MM.1S (cell line): ENCODE data around the gene C16orf89.
A peak's percentile ranks its signal among the peaks of the same experiment; 100 is the strongest.

ENCODE experiments used
- DNase-seq: peaks from one replicate; pipeline ENCODE4 v3.0.0-alpha.2; 2015
- H2AFZ ChIP-seq: fragments of 300-600 bp; sonication (generic); 2 replicates; pipeline ENCODE4 v1.6.0; 2016; ENCODE audit warnings: antibody characterized with exemption, low read length
- H3F3A ChIP-seq: fragments of 300-600 bp; sonication (generic); 2 replicates; pipeline ENCODE4 v1.6.1; 2016; ENCODE audit warnings: mild to moderate bottlenecking, antibody characterized with exemption, low read length, moderate library complexity, mixed read lengths; ENCODE audit not compliant: insufficient read depth
- H3K27ac ChIP-seq: fragments of 300-600 bp; sonication (generic); 2 replicates; pipeline ENCODE4 v1.5.1; 2016; ENCODE audit warnings: mild to moderate bottlenecking, low read length
- H3K27me3 ChIP-seq: fragments of 300-600 bp; sonication (generic); replicated peaks from 2 replicates; pipeline ENCODE4 v1.6.0; 2016; ENCODE audit warnings: low read length; ENCODE audit not compliant: insufficient read depth
- H3K36me3 ChIP-seq: fragments of 300-600 bp; sonication (generic); replicated peaks from 2 replicates; pipeline ENCODE4 v1.6.1; 2016; ENCODE audit warnings: mild to moderate bottlenecking, low read length, mixed read lengths; ENCODE audit not compliant: insufficient read depth
- H3K4me1 ChIP-seq: fragments of 300-600 bp; sonication (generic); 2 replicates; pipeline ENCODE4 v1.6.1; 2016; ENCODE audit warnings: low read length, mixed read lengths
- H3K4me2 ChIP-seq: fragments of 300-600 bp; sonication (generic); 2 replicates; pipeline ENCODE4 v1.6.0; 2016; ENCODE audit warnings: low read depth, low read length
- H3K4me3 ChIP-seq: fragments of 300-600 bp; sonication (generic); 2 replicates; pipeline ENCODE4 v1.5.1; 2016; ENCODE audit warnings: low read length, mixed read lengths
- H3K79me2 ChIP-seq: fragments of 300-600 bp; sonication (generic); 2 replicates; pipeline ENCODE4 v1.6.1; 2016; ENCODE audit warnings: mixed run types, low read length, mixed read lengths
- H3K9ac ChIP-seq: fragments of 300-600 bp; sonication (generic); 2 replicates; pipeline ENCODE4 v1.6.1; 2016; ENCODE audit warnings: low read length, mixed read lengths
- H3K9me2 ChIP-seq: fragments of 300-600 bp; sonication (generic); replicated peaks from 2 replicates; pipeline ENCODE4 v1.6.1; 2016; ENCODE audit warnings: mild to moderate bottlenecking, low read length, mixed read lengths; ENCODE audit not compliant: insufficient read depth
- H3K9me3 ChIP-seq: fragments of 300-600 bp; sonication (generic); replicated peaks from 2 replicates; pipeline ENCODE4 v1.6.1; 2016; ENCODE audit warnings: mild to moderate bottlenecking, low read length, mixed read lengths; ENCODE audit not compliant: insufficient read depth
- H4K20me1 ChIP-seq: fragments of 300-600 bp; sonication (generic); 2 replicates; pipeline ENCODE4 v1.6.1; 2016; ENCODE audit warnings: mild to moderate bottlenecking, low read length, moderate library complexity, mixed read lengths; ENCODE audit not compliant: insufficient read depth
- EZH2 ChIP-seq: fragments of 300-600 bp; sonication (generic); optimal IDR thresholded peaks from 2 replicates; pipeline ENCODE3; 2017; ENCODE audit warnings: low read depth, mild to moderate bottlenecking, antibody characterized with exemption, low read length, mixed read lengths
- EZH2phosphoT487 ChIP-seq: fragments of 300-600 bp; sonication (generic); IDR thresholded peaks from 2 replicates; pipeline ENCODE4 v1.6.1; 2018; ENCODE audit warnings: antibody characterized with exemption, low read length
- TF ChIP-seq, protein P1 (sequence below): fragments of 300-600 bp; sonication (generic); IDR thresholded peaks from 2 replicates; pipeline ENCODE4 v1.5.1; 2016; ENCODE audit warnings: antibody characterized with exemption, low read length, mixed read lengths

Gene C16orf89

DNA sequence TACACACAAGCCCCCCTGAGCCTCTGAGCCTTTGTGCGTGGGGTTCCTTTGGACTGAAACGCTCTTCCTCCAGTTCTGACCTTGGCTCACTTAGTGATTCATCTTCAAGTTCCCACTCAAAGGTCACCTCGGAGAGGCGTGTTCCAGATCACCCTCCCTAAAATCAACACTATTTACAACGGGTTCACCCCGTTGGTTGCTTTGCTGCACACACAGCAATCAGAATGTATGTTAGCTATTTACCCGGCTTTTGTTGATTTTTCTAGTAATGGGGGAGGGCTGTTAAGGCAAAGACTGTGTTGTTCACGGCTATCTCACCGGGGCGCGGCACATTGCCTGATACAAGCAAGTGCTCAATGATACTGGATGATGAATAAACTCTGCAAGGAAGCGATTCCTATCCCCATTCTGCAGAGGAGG lies 33.0 kb downstream of the C16orf89 start:
- H3K36me3 ChIP-seq = no peaks in the 10 kb centered on the region
- DNase-seq = no peak
- H3K9me3 ChIP-seq = no peaks in the 10 kb centered on the region
- TF ChIP-seq, protein P1, sequence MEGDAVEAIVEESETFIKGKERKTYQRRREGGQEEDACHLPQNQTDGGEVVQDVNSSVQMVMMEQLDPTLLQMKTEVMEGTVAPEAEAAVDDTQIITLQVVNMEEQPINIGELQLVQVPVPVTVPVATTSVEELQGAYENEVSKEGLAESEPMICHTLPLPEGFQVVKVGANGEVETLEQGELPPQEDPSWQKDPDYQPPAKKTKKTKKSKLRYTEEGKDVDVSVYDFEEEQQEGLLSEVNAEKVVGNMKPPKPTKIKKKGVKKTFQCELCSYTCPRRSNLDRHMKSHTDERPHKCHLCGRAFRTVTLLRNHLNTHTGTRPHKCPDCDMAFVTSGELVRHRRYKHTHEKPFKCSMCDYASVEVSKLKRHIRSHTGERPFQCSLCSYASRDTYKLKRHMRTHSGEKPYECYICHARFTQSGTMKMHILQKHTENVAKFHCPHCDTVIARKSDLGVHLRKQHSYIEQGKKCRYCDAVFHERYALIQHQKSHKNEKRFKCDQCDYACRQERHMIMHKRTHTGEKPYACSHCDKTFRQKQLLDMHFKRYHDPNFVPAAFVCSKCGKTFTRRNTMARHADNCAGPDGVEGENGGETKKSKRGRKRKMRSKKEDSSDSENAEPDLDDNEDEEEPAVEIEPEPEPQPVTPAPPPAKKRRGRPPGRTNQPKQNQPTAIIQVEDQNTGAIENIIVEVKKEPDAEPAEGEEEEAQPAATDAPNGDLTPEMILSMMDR = no peak
- no peak for TF ChIP-seq EZH2
- TF ChIP-seq EZH2phosphoT487 = no peak
- peak overlapping the region; percentile 87 for H2AFZ ChIP-seq
- H3K9ac ChIP-seq = no peak overlapping the region; the same call in 1 of the 2 replicates
- no peaks in the 10 kb centered on the region for H3K9me2 ChIP-seq
- peak overlapping the region; percentile 94 for H3K4me3 ChIP-seq
- H3K27me3 ChIP-seq = no peaks in the 10 kb centered on the region
- no peaks in the 10 kb centered on the region for H3K79me2 ChIP-seq
- H3F3A ChIP-seq = no peaks in the 10 kb centered on the region
- peak overlapping the region; percentile 75 for H3K4me2 ChIP-seq
- no peaks in the 10 kb centered on the region for H4K20me1 ChIP-seq
- H3K4me1 ChIP-seq = peaks cover 8% of the 10 kb centered on the region; the same call in 1 of the 2 replicates
- H3K27ac ChIP-seq = no peak overlapping the region

- H4K20me1 ChIP-seq = no peaks in the 10 kb centered on the region
- H2AFZ ChIP-seq = no peak overlapping the region
- no peak overlapping the region for H3K27ac ChIP-seq
- no peaks in the 10 kb centered on the region for H3K27me3 ChIP-seq
- H3K9ac ChIP-seq = no peak overlapping the region
- no peaks in the 10 kb centered on the region for H3K79me2 ChIP-seq
- H3F3A ChIP-seq = no peaks in the 10 kb centered on the region
- no peak overlapping the region for H3K4me2 ChIP-seq
- no peaks in the 10 kb centered on the region for H3K36me3 ChIP-seq
- peaks cover 5% of the 10 kb centered on the region; the same call in 1 of the 2 replicates for H3K4me1 ChIP-seq
- no peaks in the 10 kb centered on the region for H3K9me2 ChIP-seq
- TF ChIP-seq, protein P1 = no peak
- TF ChIP-seq EZH2 = no peak
- no peak for TF ChIP-seq EZH2phosphoT487
- no peaks in the 10 kb centered on the region for H3K9me3 ChIP-seq
- DNase-seq = no peak
- H3K4me3 ChIP-seq = no peak overlapping the region
Measured at GRCh38 chr16:5031601-5032000, 34.2 kb downstream of the C16orf89 start.

GRCh38 chr16:5030251-5030870 lies 35.4 kb downstream of the C16orf89 start:
- H2AFZ ChIP-seq = no peak overlapping the region
- H3K4me1 ChIP-seq = peaks cover 4% of the 10 kb centered on the region; the same call in 1 of the 2 replicates
- H4K20me1 ChIP-seq = no peaks in the 10 kb centered on the region
- no peaks in the 10 kb centered on the region for H3K9me2 ChIP-seq
- H3K27ac ChIP-seq = no peak overlapping the region
- no peak overlapping the region for H3K4me2 ChIP-seq
- H3K36me3 ChIP-seq = no peaks in the 10 kb centered on the region
- H3F3A ChIP-seq = no peaks in the 10 kb centered on the region
- TF ChIP-seq EZH2 = no peak
- no peak for TF ChIP-seq EZH2phosphoT487
- TF ChIP-seq, protein P1 = no peak
- DNase-seq = no peak
- H3K4me3 ChIP-seq = no peak overlapping the region
- no peak overlapping the region for H3K9ac ChIP-seq
- H3K27me3 ChIP-seq = no peaks in the 10 kb centered on the region
- H3K9me3 ChIP-seq = no peaks in the 10 kb centered on the region
- H3K79me2 ChIP-seq = no peaks in the 10 kb centered on the region
